Measurements from ENCODE around the gene USP2.

USP2 gene

DNA sequence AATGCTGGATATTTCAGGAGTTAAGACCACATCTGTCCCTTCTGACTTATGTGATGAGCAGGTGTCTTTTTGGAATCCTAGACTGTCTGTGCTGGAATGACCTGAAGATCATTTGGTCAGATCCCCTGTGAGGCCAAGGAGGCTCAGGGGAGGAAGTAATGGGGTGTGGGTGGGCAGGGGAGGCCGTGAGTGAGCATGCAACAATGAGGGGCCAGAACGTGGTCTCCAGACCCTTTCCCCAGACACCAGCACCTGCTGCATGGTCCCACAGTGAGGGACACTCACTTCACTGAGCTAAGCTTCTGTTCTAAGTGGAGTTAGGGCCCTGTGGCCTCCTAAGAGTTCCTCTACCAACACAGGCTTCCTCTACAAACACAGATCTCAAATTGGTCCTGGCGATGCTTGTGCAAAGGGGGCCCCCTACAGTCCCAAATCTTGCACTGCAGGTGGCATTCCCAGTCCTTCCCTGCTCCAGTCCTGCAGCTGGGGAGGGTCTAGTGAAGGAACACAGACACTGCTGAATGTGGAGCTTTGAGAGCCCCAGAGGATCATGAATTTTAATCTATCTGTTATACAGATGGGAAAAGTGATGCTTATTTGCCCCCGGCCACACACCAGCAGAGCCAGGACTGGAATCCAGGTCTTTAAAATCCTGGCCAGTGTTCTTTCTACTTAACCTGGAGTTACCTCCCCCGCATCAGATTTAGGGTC lies 7.4 kb downstream of the USP2 start:
- TF ChIP-seq, protein P1, sequence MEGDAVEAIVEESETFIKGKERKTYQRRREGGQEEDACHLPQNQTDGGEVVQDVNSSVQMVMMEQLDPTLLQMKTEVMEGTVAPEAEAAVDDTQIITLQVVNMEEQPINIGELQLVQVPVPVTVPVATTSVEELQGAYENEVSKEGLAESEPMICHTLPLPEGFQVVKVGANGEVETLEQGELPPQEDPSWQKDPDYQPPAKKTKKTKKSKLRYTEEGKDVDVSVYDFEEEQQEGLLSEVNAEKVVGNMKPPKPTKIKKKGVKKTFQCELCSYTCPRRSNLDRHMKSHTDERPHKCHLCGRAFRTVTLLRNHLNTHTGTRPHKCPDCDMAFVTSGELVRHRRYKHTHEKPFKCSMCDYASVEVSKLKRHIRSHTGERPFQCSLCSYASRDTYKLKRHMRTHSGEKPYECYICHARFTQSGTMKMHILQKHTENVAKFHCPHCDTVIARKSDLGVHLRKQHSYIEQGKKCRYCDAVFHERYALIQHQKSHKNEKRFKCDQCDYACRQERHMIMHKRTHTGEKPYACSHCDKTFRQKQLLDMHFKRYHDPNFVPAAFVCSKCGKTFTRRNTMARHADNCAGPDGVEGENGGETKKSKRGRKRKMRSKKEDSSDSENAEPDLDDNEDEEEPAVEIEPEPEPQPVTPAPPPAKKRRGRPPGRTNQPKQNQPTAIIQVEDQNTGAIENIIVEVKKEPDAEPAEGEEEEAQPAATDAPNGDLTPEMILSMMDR (IDR thresholded peaks at IDR 0.05; ENCODE audit: unreplicated experiment in 3 of 3), result peak; percentile 84 to 94 (median 92)
- H3K9me3 Mint-ChIP-seq, result no peaks in the 10 kb centered on the region
- no peaks in the 10 kb centered on the region for H3K36me3 Mint-ChIP-seq (ENCODE audit: low read depth)
- peak overlapping the region in 2 of 3 experiments; percentile 27 to 83 for H3K27ac Mint-ChIP-seq
- H3K27me3 Mint-ChIP-seq (ENCODE audit: low read depth), result peaks cover 13% of the 10 kb centered on the region
- peaks cover 71% of the 10 kb centered on the region for H3K4me1 Mint-ChIP-seq
- peak overlapping the region in 1 of 3 experiments; percentile 6 for H3K4me3 Mint-ChIP-seq

- no peak overlapping the region for H3K27ac Mint-ChIP-seq
- H3K9me3 Mint-ChIP-seq, result no peaks in the 10 kb centered on the region
- H3K4me1 Mint-ChIP-seq, result peaks cover 71% of the 10 kb centered on the region
- no peak overlapping the region for H3K4me3 Mint-ChIP-seq
- H3K27me3 Mint-ChIP-seq (ENCODE audit: low read depth), result peaks cover 11% of the 10 kb centered on the region
- H3K36me3 Mint-ChIP-seq (ENCODE audit: low read depth), result no peaks in the 10 kb centered on the region
- TF ChIP-seq, protein P1 (IDR thresholded peaks at IDR 0.05; ENCODE audit: unreplicated experiment in 3 of 3), result no peak
Observed at GRCh38 chr11:119373059-119373920, 8.2 kb downstream of the USP2 start.

DNA sequence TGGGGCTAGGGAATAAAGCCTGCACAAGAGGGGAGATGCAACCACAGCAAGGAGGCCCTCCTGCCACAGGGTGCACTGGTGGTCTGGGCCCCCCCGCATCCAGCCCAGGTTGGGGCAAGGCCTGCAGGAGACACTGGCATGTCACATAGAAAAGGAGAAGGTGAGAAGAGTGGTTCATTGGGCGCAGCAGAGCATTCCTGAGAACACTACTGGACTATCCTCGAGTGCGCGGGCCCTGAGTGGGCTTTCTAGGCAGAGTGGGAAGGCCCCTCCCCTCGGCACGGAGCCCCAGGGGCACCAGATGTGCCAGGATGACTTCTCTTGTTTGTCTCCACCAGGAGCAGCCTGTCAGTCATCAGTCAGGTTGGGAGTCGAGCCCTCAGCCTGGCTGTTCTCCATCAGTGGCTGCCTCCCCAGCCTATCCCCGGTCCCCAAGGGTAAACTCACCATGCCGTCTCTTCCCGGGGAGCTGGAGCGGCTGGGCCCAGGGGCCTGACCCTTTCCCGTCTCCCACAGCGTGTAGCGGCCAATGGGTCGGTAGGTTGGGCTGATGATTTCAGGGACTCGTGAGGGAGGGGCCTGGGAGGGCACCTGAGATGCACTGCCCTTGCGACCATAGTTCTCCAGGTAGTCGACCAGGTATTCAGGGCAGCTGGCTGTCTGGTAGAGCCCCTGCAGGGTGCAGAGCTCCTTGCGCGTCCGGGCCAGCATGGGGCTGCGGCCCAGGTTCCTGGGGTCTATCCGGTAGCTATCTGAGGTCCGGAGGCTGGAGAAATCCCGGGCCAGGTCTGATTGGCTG lies 9.0 kb downstream of the USP2 start:
- TF ChIP-seq, protein P1 (IDR thresholded peaks at IDR 0.05; ENCODE audit: unreplicated experiment in 3 of 3), result no peak
- no peak overlapping the region for H3K4me3 Mint-ChIP-seq
- H3K4me1 Mint-ChIP-seq, result peaks cover 79% of the 10 kb centered on the region
- H3K27ac Mint-ChIP-seq, result peak overlapping the region in 1 of 3 experiments; percentile 13
- H3K9me3 Mint-ChIP-seq, result no peaks in the 10 kb centered on the region
- peaks cover 11% of the 10 kb centered on the region for H3K27me3 Mint-ChIP-seq (ENCODE audit: low read depth)
- H3K36me3 Mint-ChIP-seq (ENCODE audit: low read depth), result no peaks in the 10 kb centered on the region

DNA sequence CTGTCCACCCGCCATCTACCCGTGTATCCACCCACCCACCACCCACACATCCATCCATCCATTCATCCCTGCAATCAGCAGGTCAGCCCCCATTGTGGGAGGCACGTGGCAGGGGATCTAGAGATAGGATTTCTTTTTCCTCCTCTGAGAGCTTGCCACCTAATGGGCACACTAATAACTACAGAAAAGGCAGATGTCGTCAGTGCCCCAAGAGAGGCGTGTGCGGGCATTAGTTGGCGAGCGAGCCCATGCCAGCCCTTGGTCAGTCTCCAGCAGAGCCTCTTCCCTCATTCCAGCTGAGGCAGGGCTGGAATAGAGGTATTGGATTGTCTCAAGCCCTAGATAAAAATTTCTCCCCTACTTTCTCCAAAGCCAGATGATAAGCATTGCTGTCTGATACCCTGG lies 9.7 kb downstream of the USP2 start:
- Mint-ChIP-seq H3K4me3 (peak overlapping the region in 1 of 3 experiments; percentile 15), H3K4me1 (peaks cover 85% of the 10 kb centered on the region), H3K36me3 (ENCODE audit: low read depth) (no peaks in the 10 kb centered on the region), H3K9me3 (no peaks in the 10 kb centered on the region), H3K27ac (peak overlapping the region; percentile 13 to 92 (median 36)), H3K27me3 (ENCODE audit: low read depth) (peaks cover 11% of the 10 kb centered on the region)
- TF ChIP-seq, protein P1 (IDR thresholded peaks at IDR 0.05; ENCODE audit: unreplicated experiment in 3 of 3), result peak in 1 of 3 experiments; percentile 26

DNA sequence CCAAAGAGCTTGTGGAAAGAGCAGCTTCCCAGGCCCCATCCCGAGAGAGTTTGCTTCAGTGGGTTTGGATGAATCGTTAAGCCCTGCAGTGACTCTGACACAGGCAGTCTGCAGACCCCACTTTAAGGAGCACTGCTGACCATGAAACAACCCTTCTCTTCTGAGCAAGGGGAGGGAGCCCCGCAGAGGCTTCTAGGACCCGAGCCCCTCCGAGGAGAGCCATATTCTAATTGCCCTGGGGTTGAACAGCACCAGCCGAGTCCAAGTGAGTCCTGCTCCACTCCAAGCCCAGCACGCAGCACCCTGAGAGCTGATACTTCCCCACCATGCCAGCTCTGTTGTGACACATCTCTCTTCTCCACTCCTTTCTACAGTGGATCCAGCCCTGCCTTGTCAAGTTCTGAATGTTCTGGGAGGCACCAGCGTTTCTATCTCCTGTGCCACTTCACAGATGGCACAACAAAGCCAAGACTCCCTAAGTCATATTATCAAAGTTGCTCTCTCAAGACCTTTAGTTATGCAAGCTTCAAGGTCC lies 10.4 kb downstream of the USP2 start:
- Mint-ChIP-seq H3K36me3 (ENCODE audit: low read depth) (peaks cover 3% of the 10 kb centered on the region), H3K4me1 (peaks cover 86% of the 10 kb centered on the region), H3K27ac (peak overlapping the region; percentile 13 to 92 (median 36)), H3K4me3 (peak overlapping the region in 1 of 3 experiments; percentile 18), H3K9me3 (no peaks in the 10 kb centered on the region), H3K27me3 (ENCODE audit: low read depth) (peaks cover 17% of the 10 kb centered on the region)
- TF ChIP-seq, protein P1 (IDR thresholded peaks at IDR 0.05; ENCODE audit: unreplicated experiment in 3 of 3), result no peak
